Upper lobe of left lung (tissue), 6 donors: Measurements from ENCODE around the gene ZFPL1. TPM values are rescaled to one million over a fixed set of nuclear protein-coding genes. Genes with fewer than 3 reads are reported as not detected.
A peak's percentile ranks its signal among the peaks of the same experiment; 100 is the strongest.

ENCODE experiments used
- ATAC-seq, 2 donors: fragments of 200-7000 bp; cut with Tn5 transposase; one replicate each; pipeline ENCODE4 v1.9.1; 2022; ENCODE audit warnings: mild to moderate bottlenecking in 2 of 2, moderate library complexity in 2 of 2; ENCODE audit not compliant: low FRiP score in 2 of 2
- DNase-seq, 2 donors: peaks; one replicate each; pipeline ENCODE4 v3.0.0-alpha.2; 2019 to 2020
- H3K27ac ChIP-seq, 4 donors: fragments of 200-600 bp; sonication (generic); one replicate each; pipeline ENCODE4 v1.5.1; 2016 to 2019
- H3K27me3 ChIP-seq, 4 donors: fragments of 200-600 bp; sonication (generic); one replicate each; pipeline ENCODE4 v1.5.1; 2017 to 2019
- H3K36me3 ChIP-seq, 4 donors: fragments of 200-600 bp; sonication (generic); one replicate each; pipeline ENCODE4 v1.5.1; 2016 to 2019
- H3K4me1 ChIP-seq, 4 donors: fragments of 200-600 bp; sonication (generic); one replicate each; pipeline ENCODE4 v1.5.1; 2018 to 2019
- H3K4me3 ChIP-seq, 4 donors: fragments of 200-600 bp; sonication (generic); one replicate each; pipeline ENCODE4 v1.5.1; 2017 to 2019; ENCODE audit warnings: mild to moderate bottlenecking in 2 of 4, moderate library complexity in 1 of 4
- H3K9me3 ChIP-seq, 4 donors: fragments of 200-600 bp; sonication (generic); one replicate each; pipeline ENCODE4 v1.5.1; 2018 to 2019
- CTCF ChIP-seq, 6 experiments: fragments of 450-650 bp in 4 of 6; fragments of 200-600 bp in 2 of 6; sonication (generic) in 2 of 6; IDR thresholded peaks; one replicate each; pipeline ENCODE4 v1.5.1; 2016 to 2019; ENCODE audit warnings: antibody characterized with exemption in 6 of 6
- EP300 ChIP-seq, 4 donors: sonication (generic); formaldehyde crosslinking; IDR thresholded peaks; one replicate each; pipeline ENCODE4 v1.5.1; 2017; ENCODE audit warnings: antibody characterized with exemption in 4 of 4, control low read depth in 2 of 4
- POLR2A ChIP-seq, 4 donors: fragments of 450-650 bp; IDR thresholded peaks; one replicate each; pipeline ENCODE4 v1.5.1; 2016 to 2017; ENCODE audit warnings: antibody characterized with exemption in 4 of 4, mild to moderate bottlenecking in 2 of 4
- POLR2AphosphoS5 ChIP-seq, 2 donors: sonication (generic); formaldehyde crosslinking; IDR thresholded peaks; one replicate each; pipeline ENCODE4 v1.5.1; 2017; ENCODE audit warnings: antibody characterized with exemption in 2 of 2
- WGBS, 2 donors: methylation state at CpG; one replicate each; pipeline ENCODE4 v1.1.5; 2017 to 2018; 5-methylcytosine and 5-hydroxymethylcytosine counted together
- total RNA-seq, 6 donors: library from RNA; depleted of rRNA in 4 of 6; stranded (reverse); fragments of >200 nt in 4 of 6; gene quantifications; one replicate each; pipeline versions ENCODE4 v1.1.0 to v1.2.1, GENCODE V29; 2016 to 2021
- donor health status: DM: no; HTN: no; CAD: no; lungs with moderate emphysema.
- donor health status: DM: no; HTN: yes; CAD: no; lungs with severe emphysema.

Gene ZFPL1
- total RNA-seq, 6 donors from 2014 or later, result 21.4 to 39.8 (median 34.6) TPM

DNA sequence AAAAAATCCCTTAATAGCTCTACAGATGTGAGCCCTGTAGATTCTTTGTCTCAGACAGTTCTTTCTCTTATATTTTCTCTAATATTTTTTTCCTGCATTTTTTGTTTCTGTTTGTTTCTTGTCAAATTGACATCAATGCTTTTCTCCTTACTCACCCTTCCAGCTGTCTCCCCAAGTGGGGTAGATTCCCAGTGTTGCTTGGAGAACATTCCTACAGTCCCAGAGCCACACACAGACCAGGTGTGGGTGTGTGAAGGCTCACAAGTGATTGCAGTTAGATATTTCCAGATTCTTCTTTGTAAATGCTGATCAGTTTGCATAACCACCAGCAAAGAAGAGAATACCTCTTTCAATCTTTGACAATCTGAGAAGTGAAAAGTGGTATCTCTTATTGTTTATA lies 19.5 kb downstream of the ZFPL1 start:
- DNase-seq (no peak), ATAC-seq (no peak)
- Histone ChIP-seq H3K27ac (no peak overlapping the region), H3K9me3 (no peaks in the 10 kb centered on the region), H3K36me3 (peaks cover 8 to 21% (median 15%) of the 10 kb centered on the region in 4 donors), H3K27me3 (no peaks in the 10 kb centered on the region), H3K4me1 (peaks cover 8 to 30% (median 11%) of the 10 kb centered on the region in 4 donors), H3K4me3 (no peak overlapping the region)
- no peak for TF ChIP-seq CTCF (IDR thresholded peaks at IDR 0.05)

DNA sequence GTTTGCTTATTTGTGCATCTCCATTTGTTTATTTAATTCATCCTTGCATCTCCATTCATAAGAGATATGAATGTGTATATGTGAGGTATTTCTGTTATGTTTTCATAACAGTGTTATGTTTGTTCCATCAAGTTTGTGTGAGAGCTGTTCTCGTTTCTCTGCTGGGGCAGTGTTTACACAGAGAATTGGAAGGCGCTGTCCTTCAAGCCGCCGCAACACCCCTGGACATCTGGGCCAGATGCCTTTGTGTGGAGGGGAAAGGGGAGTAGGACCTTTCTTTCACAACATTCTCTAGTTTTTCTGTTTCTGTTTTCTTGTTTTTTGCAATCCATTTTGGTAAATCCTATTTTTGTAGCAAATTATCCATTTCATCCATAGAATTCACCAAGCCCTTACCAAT lies 20.6 kb downstream of the ZFPL1 start:
- no peak for ATAC-seq
- Histone ChIP-seq H3K4me1 (peaks cover 8 to 39% (median 14%) of the 10 kb centered on the region in 4 donors), H3K36me3 (peaks cover 8 to 29% (median 22%) of the 10 kb centered on the region in 4 donors), H3K27ac (peak overlapping the region in 2 of 4 donors; percentile 19 to 25), H3K9me3 (no peaks in the 10 kb centered on the region), H3K4me3 (no peak overlapping the region), H3K27me3 (no peaks in the 10 kb centered on the region)
- DNase-seq, result no peak
- 70 to 73% methylated on average over 4 of the region's 4 CpGs for WGBS, 2 donors
- no peak for TF ChIP-seq EP300 (IDR thresholded peaks at IDR 0.05)
- TF ChIP-seq POLR2AphosphoS5 (IDR thresholded peaks at IDR 0.05), result no peak
- no peak for TF ChIP-seq POLR2A (IDR thresholded peaks at IDR 0.05)
- TF ChIP-seq CTCF (IDR thresholded peaks at IDR 0.05), result no peak

DNA sequence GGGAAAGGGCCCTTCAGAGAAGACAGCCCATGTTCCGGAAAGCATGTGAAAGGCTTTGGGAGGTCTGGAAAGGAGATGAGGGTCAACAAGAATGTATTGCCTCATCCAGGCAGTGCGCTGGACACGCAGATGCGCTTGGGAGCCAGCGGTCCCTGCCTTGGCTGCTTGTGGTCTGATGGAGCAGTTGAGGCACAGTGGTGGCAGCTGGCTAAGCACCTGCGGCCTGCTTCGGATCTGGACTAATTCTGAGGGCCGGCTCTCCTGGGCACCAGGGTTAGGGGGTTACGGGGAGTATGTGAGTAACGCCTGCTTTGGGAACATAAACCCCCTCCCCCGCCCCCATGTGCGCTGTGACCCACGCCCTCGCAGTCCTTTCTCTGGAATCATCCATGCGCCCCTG lies 23.1 kb downstream of the ZFPL1 start:
- Histone ChIP-seq H3K27me3 (no peaks in the 10 kb centered on the region), H3K27ac (no peak overlapping the region), H3K36me3 (peaks cover 8 to 31% (median 23%) of the 10 kb centered on the region in 4 donors), H3K9me3 (no peaks in the 10 kb centered on the region), H3K4me1 (peaks cover 25 to 51% (median 35%) of the 10 kb centered on the region in 4 donors), H3K4me3 (no peak overlapping the region)
- DNase-seq (peak in 1 of 2 donors; percentile 34), ATAC-seq (no peak)
- 92 to 95% methylated on average over 9 to 15 of the region's 15 CpGs for WGBS, 2 donors
- TF ChIP-seq EP300 (IDR thresholded peaks at IDR 0.05) (no peak), POLR2A (IDR thresholded peaks at IDR 0.05) (no peak), CTCF (IDR thresholded peaks at IDR 0.05) (no peak), POLR2AphosphoS5 (IDR thresholded peaks at IDR 0.05) (no peak)

GRCh38 chr11:65107751-65108468 lies 23.9 kb downstream of the ZFPL1 start:
- TF ChIP-seq EP300 (IDR thresholded peaks at IDR 0.05) (no peak), CTCF (IDR thresholded peaks at IDR 0.05) (no peak), POLR2AphosphoS5 (IDR thresholded peaks at IDR 0.05) (no peak), POLR2A (IDR thresholded peaks at IDR 0.05) (no peak)
- H3K9me3 ChIP-seq, result no peaks in the 10 kb centered on the region
- peak overlapping the region in 2 of 4 donors; percentile 35 to 47 for H3K27ac ChIP-seq
- peaks cover 30 to 52% (median 39%) of the 10 kb centered on the region in 4 donors for H3K4me1 ChIP-seq
- peaks cover 8 to 31% (median 23%) of the 10 kb centered on the region in 4 donors for H3K36me3 ChIP-seq
- H3K27me3 ChIP-seq, result no peaks in the 10 kb centered on the region
- ATAC-seq (no peak), DNase-seq (peak in 1 of 2 donors; percentile 85)
- WGBS, 2 donors, result 94 to 97% methylated on average over 34 to 45 of the region's 52 CpGs
- H3K4me3 ChIP-seq, result no peak overlapping the region
